K562 (cell line): ENCODE data around the gene NAA80. TPM values are rescaled to one million over a fixed set of nuclear protein-coding genes. Genes with fewer than 3 reads are reported as not detected.

Source experiments
- CREB1 ChIP-seq, 2 experiments: sonication (generic) in 1 of 2; formaldehyde crosslinking in 1 of 2; IDR thresholded peaks; 2 replicates each; pipeline versions ENCODE4 v1.6.1 to v1.8.0; 2012 to 2022; ENCODE audit warnings: inconsistent platforms in 1 of 2, mild to moderate bottlenecking in 1 of 2, missing genetic modification reagents in 1 of 2, moderate library complexity in 1 of 2
- CXXC5 ChIP-seq: fragments of 250-450 bp; sonication (Bioruptor Pico); IDR thresholded peaks from 2 replicates; pipeline ENCODE4 v1.8.0; 2022; ENCODE audit warnings: inconsistent platforms, mild to moderate bottlenecking, moderate library complexity
- HDAC2 ChIP-seq: fragments of 450-650 bp; IDR thresholded peaks from 2 replicates; pipeline ENCODE4 v1.6.1; 2016; ENCODE audit warnings: mild to moderate bottlenecking
- L3MBTL2 ChIP-seq: fragments of 450-650 bp; IDR thresholded peaks from 2 replicates; pipeline ENCODE4 v1.6.1; 2016; ENCODE audit warnings: mild to moderate bottlenecking, moderate library complexity
- PKNOX1 ChIP-seq: fragments of 450-650 bp; IDR thresholded peaks from 2 replicates; pipeline ENCODE4 v1.6.1; 2016
- POLR3G ChIP-seq: IDR thresholded peaks from 2 replicates; pipeline ENCODE4 v1.6.1; 2011; ENCODE audit not compliant: insufficient read length, insufficient replicate concordance; ENCODE audit errors: extremely low read depth
- ZNF318 ChIP-seq, 2 experiments: fragments of 450-650 bp; IDR thresholded peaks; 2 replicates each; pipeline ENCODE4 v1.6.1; 2016; ENCODE audit warnings: mild to moderate bottlenecking in 2 of 2, borderline replicate concordance in 1 of 2, low read depth in 1 of 2, moderate library complexity in 1 of 2
- ZNF41 ChIP-seq: fragments of 250-450 bp; sonication (Bioruptor Pico); conservative IDR thresholded peaks from 2 replicates; pipeline ENCODE4 v1.4.0; 2020; ENCODE audit warnings: mild to moderate bottlenecking
- polyA plus RNA-seq, 8 experiments: library from polyadenylated mRNA; depleted of rRNA in 4 of 8; stranded (reverse) in 5 of 8; unstranded in 3 of 8; fragments of >200 nt; fragmentation: Nextera tagmentation in 2 of 8; fragmentation: Illumina TruSeq in 1 of 8; extraction: Ambion mirVana in 2 of 8; extraction: Trizol in 1 of 8; gene quantifications; 2 replicates each; pipeline versions ENCODE4 v1.2.1 to v1.2.3, GENCODE V29; 2011 to 2014; ENCODE audit warnings: inconsistent platforms in 1 of 8, missing spikeins in 1 of 8
- total RNA-seq, 7 experiments: library from RNA; depleted of rRNA in 6 of 7; stranded (reverse); fragments of >200 nt in 6 of 7; fragmentation: Illumina TruSeq in 2 of 7; extraction: Trizol in 2 of 7; gene quantifications; 2 replicates each; pipeline versions ENCODE4 v1.2.1 to v1.2.3, GENCODE V29; 2011 to 2021; ENCODE audit warnings: low replicate concordance in 1 of 7

Gene NAA80
- total and polyA plus RNA-seq, 9 of the 15 experiments (the other 6 are each of a cell fraction or from before 2014, with no cell fraction given): 0.82 to 24.0 (median 8.6) TPM

- TF ChIP-seq ZNF318 (IDR thresholded peaks at IDR 0.05; ENCODE audit: borderline replicate concordance in 1 of 2, low read depth in 1 of 2) (no peak), CREB1 (IDR thresholded peaks at IDR 0.05) (no peak), CREB1 (CRISPR knock-in tag; IDR thresholded peaks at IDR 0.05) (peak; percentile 26; the same call in 1 of the 2 replicates), CXXC5 (peak; percentile 23; the same call in 1 of the 2 replicates), POLR3G (no peak), HDAC2 (0 out of 2 replicates have a peak, but pooled peaks have one; percentile 23), PKNOX1 (no peak), ZNF41 (CRISPR knock-in tag) (no peak), L3MBTL2 (peak; percentile 50)
These were observed 24.7 kb downstream of the NAA80 start (continued) for GRCh38 chr3:50274371-50275104.
